RPMI8226 (cell line): ENCODE data around the gene ERBB4.

ENCODE experiments used
- DNase-seq: peaks from one replicate; pipeline ENCODE4 v3.0.0-alpha.2; 2015

ERBB4 gene

DNA sequence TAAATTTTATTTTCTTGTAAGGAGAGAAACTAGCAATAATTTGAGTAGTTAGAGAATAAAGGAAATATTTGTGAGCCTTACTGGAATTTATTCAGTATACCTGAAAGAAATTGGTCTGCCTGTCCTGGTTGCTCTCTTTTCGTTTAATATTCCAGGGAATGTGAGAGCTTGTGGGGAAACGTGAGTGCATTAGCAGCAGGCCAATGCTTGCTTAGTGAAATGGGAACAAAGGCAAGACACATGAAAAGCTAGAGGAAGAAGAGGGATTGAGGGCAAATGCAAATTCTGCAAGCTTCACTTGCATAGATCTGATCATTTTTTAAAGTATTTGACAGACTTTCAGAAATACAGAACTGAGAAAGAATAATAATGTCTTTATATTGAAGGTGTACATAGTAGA lies 111.0 kb downstream of the ERBB4 start:
- no peak for DNase-seq

GRCh38 chr2:212426637-212427412 lies 111.8 kb downstream of the ERBB4 start:
- DNase-seq, result no peak

DNA sequence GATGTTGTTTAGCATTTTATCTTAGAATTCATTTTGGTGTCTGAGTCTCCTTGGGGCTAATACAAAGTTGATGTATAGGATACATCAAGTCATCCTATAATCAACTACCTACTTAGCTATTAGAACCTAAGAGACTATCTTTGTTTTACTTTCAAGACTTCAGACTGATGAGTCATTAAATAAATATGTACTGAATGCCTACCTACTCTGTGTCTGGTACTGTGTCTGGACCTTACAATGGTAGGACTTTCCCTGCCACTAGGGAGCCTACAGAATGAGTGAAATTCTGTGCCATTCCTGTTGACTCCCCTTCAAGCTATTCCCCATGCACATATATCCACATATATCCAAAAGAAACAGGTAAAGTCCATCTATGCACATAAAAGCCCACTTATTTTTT lies 114.5 kb downstream of the ERBB4 start:
- DNase-seq, result no peak

DNA sequence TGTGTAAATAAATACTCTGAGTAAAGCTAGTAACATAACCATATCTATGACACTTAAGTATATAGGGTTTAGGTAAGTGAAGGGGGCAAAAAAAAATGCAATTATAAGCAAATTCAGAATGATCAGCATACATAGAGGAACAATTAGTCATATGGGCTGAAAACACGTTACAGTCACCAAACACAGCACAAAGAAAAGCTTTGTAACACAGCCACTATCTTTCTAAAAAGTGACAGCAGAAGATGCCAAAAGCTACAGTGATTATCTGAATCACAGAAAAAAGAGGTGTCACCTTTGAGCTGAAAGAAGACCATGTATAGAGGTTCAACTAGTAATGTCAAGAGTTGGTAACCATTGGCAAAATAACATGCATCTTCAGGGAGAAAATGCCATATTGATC lies 115.5 kb downstream of the ERBB4 start:
- no peak for DNase-seq

GRCh38 chr2:212421556-212422334 lies 116.9 kb downstream of the ERBB4 start:
- no peak for DNase-seq

GRCh38 chr2:212416086-212416485 lies 122.5 kb downstream of the ERBB4 start:
- no peak for DNase-seq

DNA sequence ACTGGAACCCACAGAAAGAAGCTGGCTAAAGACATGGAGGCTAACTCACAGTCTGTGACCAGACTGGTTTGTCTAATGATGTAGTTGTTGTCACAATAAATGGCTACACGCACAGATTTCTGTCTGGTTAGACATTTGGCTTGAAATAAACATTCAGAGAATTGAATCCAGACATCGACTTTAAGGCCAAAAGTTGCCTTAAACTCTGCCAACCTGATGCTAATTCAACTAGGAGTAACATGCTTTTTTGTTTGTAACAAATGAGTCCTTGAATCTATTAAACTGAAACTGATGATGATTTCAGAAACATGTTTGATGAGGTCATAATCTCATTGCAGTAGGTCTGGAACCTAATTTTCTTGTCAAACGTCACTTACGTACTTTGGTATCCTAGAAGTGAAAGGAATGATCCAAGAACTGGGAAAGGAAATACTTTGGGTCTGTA lies 123.8 kb downstream of the ERBB4 start:
- no peak for DNase-seq

- no peak for DNase-seq
These were observed 129.0 kb downstream of the ERBB4 start for GRCh38 chr2:212409560-212409959.

GRCh38 chr2:212408524-212408923 lies 130.1 kb downstream of the ERBB4 start:
- DNase-seq, result no peak

DNA sequence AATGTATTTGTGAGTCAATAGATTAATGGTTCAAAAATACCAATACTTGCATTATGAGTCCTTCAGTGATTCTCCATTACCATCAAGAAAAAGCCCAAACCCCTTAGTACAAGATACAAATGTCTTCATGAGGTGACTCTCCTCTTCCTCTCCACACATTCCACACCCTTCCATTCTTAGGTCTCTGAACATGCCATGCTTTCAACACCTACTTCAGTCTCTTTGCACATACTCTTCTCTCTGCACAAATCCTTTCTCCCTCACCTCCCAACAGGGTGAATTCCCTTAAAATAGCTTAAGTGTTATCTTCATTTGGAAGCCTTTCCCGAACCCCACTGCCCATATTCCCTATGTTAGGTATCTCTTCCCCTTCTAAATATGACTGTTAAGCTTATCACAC lies 131.9 kb downstream of the ERBB4 start:
- no peak for DNase-seq

DNA sequence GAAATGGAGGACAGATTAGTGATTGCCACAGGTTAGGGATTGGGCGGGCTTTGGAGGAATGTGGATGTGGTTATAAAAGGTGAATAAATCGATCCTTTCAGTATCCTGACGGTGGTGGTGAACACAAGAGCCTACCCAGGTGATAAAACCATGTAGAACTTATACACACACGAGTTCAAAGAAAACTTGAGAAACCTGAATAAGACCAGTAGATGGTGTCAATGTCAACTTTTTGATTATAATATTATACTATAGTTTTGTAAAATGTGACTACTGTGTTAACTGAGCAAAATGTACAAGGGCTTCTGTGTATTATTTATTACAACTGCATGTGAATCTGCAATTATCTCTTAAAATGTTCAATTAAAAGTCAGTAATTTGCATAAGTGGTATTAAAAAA lies 136.3 kb downstream of the ERBB4 start:
- no peak for DNase-seq

- no peak for DNase-seq
These were observed 140.3 kb downstream of the ERBB4 start for GRCh38 chr2:212398316-212398715.

GRCh38 chr2:212392544-212392943 lies 146.1 kb downstream of the ERBB4 start:
- DNase-seq, result no peak

GRCh38 chr2:212392043-212392442 lies 146.6 kb downstream of the ERBB4 start:
- DNase-seq, result no peak

- DNase-seq, result no peak
These were observed 151.5 kb downstream of the ERBB4 start for GRCh38 chr2:212387146-212387545.

DNA sequence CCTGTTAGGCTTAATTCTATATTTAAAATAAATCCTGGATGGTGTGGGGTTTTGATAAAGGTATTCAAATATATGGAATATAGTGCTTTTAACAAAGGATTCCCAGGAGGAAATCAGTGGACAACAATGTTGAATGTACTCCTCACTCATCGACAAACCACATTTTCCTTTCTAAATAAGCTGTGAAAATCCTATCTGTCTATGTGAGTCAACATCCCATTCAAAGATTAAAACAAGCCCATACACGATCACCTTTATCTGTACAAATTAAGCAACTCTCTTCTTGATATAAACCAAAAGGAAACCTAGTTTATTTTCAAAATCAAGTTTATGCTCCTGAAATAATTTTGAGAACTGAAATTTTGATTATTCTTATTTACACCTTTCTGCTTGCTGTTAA lies 153.4 kb downstream of the ERBB4 start:
- no peak for DNase-seq

DNA sequence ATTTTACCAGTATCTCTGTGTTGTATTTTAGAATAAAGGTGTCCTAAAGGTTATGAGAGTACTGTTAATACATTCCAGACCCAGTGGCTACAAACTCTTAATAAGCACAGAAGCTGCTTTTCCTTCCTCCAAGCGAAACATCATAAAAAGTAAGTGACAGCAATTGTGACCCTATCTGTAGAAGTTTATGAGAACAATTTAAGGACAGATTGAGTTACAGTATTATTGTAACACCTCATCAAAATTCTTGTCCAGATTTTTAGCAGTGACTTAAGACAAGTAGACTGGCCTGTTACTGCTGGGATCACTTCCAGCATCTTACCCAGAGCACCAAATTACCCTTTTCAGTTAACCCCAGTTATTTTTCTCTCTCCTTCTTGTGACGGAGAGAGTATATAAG lies 154.6 kb downstream of the ERBB4 start:
- DNase-seq, result no peak

DNA sequence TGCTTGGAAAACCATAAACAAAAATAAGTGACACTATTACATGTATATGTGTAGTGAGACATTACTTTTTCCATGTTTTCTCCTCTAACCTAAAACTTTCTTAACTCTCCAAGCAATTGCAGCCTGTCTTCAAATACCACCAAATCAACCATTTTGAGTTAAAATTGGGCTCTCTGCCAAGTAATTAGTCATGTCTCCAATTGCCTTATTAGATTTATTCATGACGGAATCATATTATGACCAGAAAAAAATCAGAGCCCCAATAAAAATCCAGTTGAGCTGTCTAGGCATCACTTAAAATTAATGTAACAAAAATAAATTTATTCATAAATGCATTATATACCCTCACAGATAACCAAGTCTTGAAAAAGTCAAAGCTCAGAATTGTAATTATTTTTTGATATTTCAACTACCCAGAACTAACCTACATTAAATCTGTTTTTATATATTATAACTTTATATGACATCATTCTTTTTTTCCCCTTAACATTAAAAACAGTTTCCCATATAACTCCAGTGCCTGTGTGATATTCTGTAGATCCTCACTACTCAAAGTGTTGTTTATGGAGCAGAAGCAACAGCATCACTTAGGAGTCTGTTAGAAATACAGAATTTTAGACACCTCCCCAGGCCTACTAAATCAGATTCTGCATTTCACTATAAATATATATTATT lies 157.0 kb downstream of the ERBB4 start:
- DNase-seq, result no peak

GRCh38 chr2:212379103-212379502 lies 159.5 kb downstream of the ERBB4 start:
- no peak for DNase-seq

DNA sequence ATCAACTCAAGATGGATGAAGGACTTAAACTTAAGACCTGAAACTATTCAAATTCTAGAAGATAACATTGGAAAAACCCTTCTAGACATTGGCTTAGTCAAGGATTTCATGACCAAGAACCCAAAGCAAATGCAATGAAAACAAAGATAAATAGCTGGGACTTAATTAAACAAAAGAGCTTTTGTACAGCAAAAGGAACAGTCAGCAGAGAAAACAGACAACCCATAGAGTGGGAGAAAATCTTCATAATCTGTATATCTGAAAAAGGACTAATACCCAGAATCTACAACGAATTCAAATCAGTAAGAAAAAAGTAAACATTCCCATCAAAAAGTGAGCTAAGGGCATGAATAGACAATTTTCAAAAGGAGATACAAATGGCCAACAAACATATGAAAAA lies 171.2 kb downstream of the ERBB4 start:
- DNase-seq, result no peak

GRCh38 chr2:212364112-212364985 lies 174.3 kb downstream of the ERBB4 start:
- no peak for DNase-seq

GRCh38 chr2:212361174-212361756 lies 177.3 kb downstream of the ERBB4 start:
- no peak for DNase-seq
